ENCODE measurements around the gene PTK7. TPM values are rescaled to one million over a fixed set of nuclear protein-coding genes. Genes with fewer than 3 reads are reported as not detected.

Gene PTK7
- total RNA-seq, 1 donor, result 44.6 TPM

DNA sequence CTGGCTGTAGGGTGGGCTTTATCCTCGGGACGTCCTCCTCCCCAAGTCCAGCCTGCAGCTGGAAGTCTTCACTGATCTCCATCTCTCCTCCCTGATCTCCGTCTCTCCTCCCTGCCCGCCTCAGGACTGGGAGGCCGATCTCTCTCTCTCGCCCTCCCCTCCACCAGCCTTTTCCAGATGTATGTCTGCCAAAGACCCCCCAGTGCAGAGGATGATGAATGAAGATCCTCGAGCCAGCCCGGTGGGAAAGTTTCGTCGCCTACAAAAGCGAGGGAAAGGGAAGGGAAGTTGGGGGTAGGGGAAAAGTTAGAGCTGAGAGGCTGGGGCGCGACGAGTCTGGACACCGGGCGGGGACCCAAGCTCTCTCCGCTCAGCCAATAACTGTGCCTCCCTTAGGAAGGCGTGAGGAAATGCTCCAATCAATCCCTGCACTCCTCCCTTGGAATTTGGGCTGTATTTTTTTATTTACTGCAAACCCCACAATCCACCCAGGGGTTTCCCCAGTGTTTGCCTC lies 94.4 kb downstream of the PTK7 start:
- DNase-seq (ENCODE audit: low read depth), result no peak
- TF ChIP-seq, protein P1, sequence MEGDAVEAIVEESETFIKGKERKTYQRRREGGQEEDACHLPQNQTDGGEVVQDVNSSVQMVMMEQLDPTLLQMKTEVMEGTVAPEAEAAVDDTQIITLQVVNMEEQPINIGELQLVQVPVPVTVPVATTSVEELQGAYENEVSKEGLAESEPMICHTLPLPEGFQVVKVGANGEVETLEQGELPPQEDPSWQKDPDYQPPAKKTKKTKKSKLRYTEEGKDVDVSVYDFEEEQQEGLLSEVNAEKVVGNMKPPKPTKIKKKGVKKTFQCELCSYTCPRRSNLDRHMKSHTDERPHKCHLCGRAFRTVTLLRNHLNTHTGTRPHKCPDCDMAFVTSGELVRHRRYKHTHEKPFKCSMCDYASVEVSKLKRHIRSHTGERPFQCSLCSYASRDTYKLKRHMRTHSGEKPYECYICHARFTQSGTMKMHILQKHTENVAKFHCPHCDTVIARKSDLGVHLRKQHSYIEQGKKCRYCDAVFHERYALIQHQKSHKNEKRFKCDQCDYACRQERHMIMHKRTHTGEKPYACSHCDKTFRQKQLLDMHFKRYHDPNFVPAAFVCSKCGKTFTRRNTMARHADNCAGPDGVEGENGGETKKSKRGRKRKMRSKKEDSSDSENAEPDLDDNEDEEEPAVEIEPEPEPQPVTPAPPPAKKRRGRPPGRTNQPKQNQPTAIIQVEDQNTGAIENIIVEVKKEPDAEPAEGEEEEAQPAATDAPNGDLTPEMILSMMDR (IDR thresholded peaks at IDR 0.05; ENCODE audit: insufficient read depth, low read length), result no peak
- peak overlapping the region; percentile 74 for H3K4me3 ChIP-seq (ENCODE audit: low read depth, low read length)

DNA sequence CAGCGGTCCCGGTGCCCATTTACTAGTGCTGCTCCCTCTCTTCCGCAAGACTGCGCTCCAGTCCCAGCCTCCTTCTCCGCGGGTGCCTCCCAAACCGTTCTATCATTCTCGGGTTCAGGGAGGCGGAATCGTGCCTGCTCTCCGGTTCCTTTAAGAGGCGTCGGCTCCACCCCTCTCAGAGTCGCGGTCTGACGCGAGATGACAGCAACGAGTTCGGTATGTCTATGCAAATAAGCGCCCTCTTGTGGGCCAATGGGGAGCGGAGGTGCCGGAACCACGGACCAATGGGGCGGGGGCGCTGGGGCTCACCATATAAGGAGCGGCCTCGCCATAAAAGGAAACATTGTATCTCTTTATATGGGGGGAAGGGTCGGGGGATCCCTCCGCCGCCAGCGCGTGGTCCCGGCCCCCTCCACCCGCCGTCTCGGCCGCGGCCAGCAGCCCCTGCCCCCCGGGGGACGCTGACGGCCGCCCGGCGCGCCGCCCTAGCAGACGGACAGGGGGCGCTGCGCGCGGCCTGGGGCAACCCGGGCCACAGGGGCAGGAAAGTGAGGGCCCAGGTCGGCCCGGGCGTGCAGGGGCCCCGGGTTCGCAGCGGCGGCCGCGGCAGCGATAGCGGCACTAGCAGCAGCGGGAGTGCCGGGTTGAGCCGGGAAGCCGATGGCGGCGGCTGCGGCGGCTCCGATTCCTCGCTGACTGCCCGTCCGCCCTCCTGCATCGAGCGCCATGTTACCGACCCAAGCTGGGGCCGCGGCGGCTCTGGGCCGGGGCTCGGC lies 95.0 kb downstream of the PTK7 start, which contains the start of gene SRF:
TSS of gene SRF (plus strand) at position 339 of the 776 bp plus-strand sequence. CDS start at position 727, 388 bp downstream.
- TF ChIP-seq, protein P1 (IDR thresholded peaks at IDR 0.05; ENCODE audit: insufficient read depth, low read length), result peak; percentile 49
- peak; percentile 99 for DNase-seq (ENCODE audit: low read depth)
- H3K4me3 ChIP-seq (ENCODE audit: low read depth, low read length), result peak within 1 kb of the TSS; percentile 97

DNA sequence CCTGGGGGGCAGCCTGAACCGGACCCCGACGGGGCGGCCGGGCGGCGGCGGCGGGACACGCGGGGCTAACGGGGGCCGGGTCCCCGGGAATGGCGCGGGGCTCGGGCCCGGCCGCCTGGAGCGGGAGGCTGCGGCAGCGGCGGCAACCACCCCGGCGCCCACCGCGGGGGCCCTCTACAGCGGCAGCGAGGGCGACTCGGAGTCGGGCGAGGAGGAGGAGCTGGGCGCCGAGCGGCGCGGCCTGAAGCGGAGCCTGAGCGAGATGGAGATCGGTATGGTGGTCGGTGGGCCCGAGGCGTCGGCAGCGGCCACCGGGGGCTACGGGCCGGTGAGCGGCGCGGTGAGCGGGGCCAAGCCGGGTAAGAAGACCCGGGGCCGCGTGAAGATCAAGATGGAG lies 95.6 kb downstream of the PTK7 start:
- TF ChIP-seq, protein P1 (IDR thresholded peaks at IDR 0.05; ENCODE audit: insufficient read depth, low read length), result no peak
- peak overlapping the region; percentile 97 for H3K4me3 ChIP-seq (ENCODE audit: low read depth, low read length)
- no peak for DNase-seq (ENCODE audit: low read depth)

- TF ChIP-seq, protein P1 (IDR thresholded peaks at IDR 0.05; ENCODE audit: insufficient read depth, low read length), result no peak
- peak overlapping the region; percentile 97 for H3K4me3 ChIP-seq (ENCODE audit: low read depth, low read length)
- DNase-seq (ENCODE audit: low read depth), result peak; percentile 31
Measured at GRCh38 chr6:43172104-43173007, 96.2 kb downstream of the PTK7 start.

- DNase-seq (ENCODE audit: low read depth), result no peak
- H3K4me3 ChIP-seq (ENCODE audit: low read depth, low read length), result peak overlapping the region; percentile 97
- TF ChIP-seq, protein P1 (IDR thresholded peaks at IDR 0.05; ENCODE audit: insufficient read depth, low read length), result no peak
Measured at GRCh38 chr6:43173591-43174262, 97.6 kb downstream of the PTK7 start.
